NK-92 treated with Interleukin-12 subunit alpha and Interleukin-12 subunit beta, amount 100 ng/mL, for 24 hours (cell line): Measurements from ENCODE around the gene KAT7.
"Not testable (repeated sequence)": the region's sequence is repeated elsewhere in the genome, so short reads cannot be mapped to it uniquely, and the experiment has no call there.

Experiments used
- DNase-seq: peaks from one replicate; lab custom pipeline; 2025; lab: John Stamatoyannopoulos, UW

KAT7 gene

GRCh38 chr17:49788478-49789242 lies at the start of gene KAT7:
KAT7 (plus strand) TSS chr17:49788681; CDS start chr17:49788835, 154 bp downstream.
- DNase-seq = peak; percentile 99

GRCh38 chr17:49739641-49740271 lies 48.7 kb upstream of the KAT7 start:
- peak; percentile 86 for DNase-seq

GRCh38 chr17:49741009-49741691 lies 47.3 kb upstream of the KAT7 start:
- no peak for DNase-seq

- no peak for DNase-seq
These were observed 46.8 kb upstream of the KAT7 start for GRCh38 chr17:49741692-49742076.

GRCh38 chr17:49742166-49742638 lies 46.3 kb upstream of the KAT7 start:
- DNase-seq = no peak

GRCh38 chr17:49745175-49746139 lies 43.0 kb upstream of the KAT7 start:
- no peak for DNase-seq

GRCh38 chr17:49746791-49747490 lies 41.5 kb upstream of the KAT7 start:
- DNase-seq = peak; percentile 45

- no peak for DNase-seq
These were observed 40.8 kb upstream of the KAT7 start for GRCh38 chr17:49747632-49748031.

GRCh38 chr17:49748223-49748622 lies 40.3 kb upstream of the KAT7 start:
- no peak for DNase-seq

- peak; percentile 66 for DNase-seq
These were observed 39.7 kb upstream of the KAT7 start for GRCh38 chr17:49748791-49749190.

GRCh38 chr17:49749730-49750129 lies 38.8 kb upstream of the KAT7 start:
- no peak for DNase-seq

GRCh38 chr17:49752508-49752907 lies 36.0 kb upstream of the KAT7 start:
- DNase-seq = no peak

- DNase-seq = no peak
These were observed 34.5 kb upstream of the KAT7 start for GRCh38 chr17:49753959-49754391.

- no peak for DNase-seq
These were observed 32.7 kb upstream of the KAT7 start for GRCh38 chr17:49755663-49756283.

- DNase-seq = no peak
These were observed 31.9 kb upstream of the KAT7 start for GRCh38 chr17:49756323-49757150.

- DNase-seq = no peak
These were observed 31.2 kb upstream of the KAT7 start for GRCh38 chr17:49757151-49757777.

GRCh38 chr17:49758464-49759010 lies 29.9 kb upstream of the KAT7 start:
- DNase-seq = not testable (repeated sequence)

GRCh38 chr17:49759203-49759602 lies 29.3 kb upstream of the KAT7 start:
- DNase-seq = no peak

- no peak for DNase-seq
These were observed 28.2 kb upstream of the KAT7 start for GRCh38 chr17:49760296-49760695.
